DND-41 (cell line): ENCODE measurements around the gene NEK7.

Experiments
- CTCF ChIP-seq: IDR thresholded peaks from 2 replicates; pipeline ENCODE4 v1.5.1; 2012; ENCODE audit warnings: borderline replicate concordance, low read length, moderate library complexity, mild to moderate bottlenecking; ENCODE audit not compliant: poor library complexity, severe bottlenecking; ENCODE audit errors: extremely low read depth
- EZH2 ChIP-seq: IDR thresholded peaks from 3 replicates; pipeline ENCODE4 v1.6.1; 2012; ENCODE audit warnings: borderline replicate concordance, low read depth, mild to moderate bottlenecking, moderate library complexity, low read length, inconsistent platforms; ENCODE audit not compliant: severe bottlenecking

GRCh38 chr1:198364471-198364870 lies 207.7 kb downstream of the NEK7 start:
- no peak for TF ChIP-seq CTCF
- TF ChIP-seq EZH2: no peak
